Measurements from ENCODE around the gene AMMECR1. TPM values are rescaled to one million over a fixed set of nuclear protein-coding genes. Genes with fewer than 3 reads are reported as not detected.
A peak's percentile ranks its signal among the peaks of the same experiment; 100 is the strongest.

Gene AMMECR1
- total and polyA plus RNA-seq, 2 of the 4 experiments (the other 2 are of a cell fraction) = 7.0 to 11.3 TPM

- Histone ChIP-seq H3K56ac (ENCODE audit: extremely low read depth, insufficient read depth, low read length) (no peak overlapping the region), H3K9me1 (ENCODE audit: insufficient read depth, low read length) (0 out of 2 replicates have a peak, but pooled peaks cover 4% of the 10 kb centered on the region), H4K5ac (ENCODE audit: low read depth, low read length) (no peak overlapping the region), H4K20me1 (ENCODE audit: insufficient read depth, low read length) (0 out of 2 replicates have a peak, but pooled peaks cover 4% of the 10 kb centered on the region), H3K4me3 (ENCODE audit: insufficient read depth, low read depth, low read length) (no peak overlapping the region), H3K36me3 (ENCODE audit: control insufficient read depth, insufficient read depth, low read length) (no peaks in the 10 kb centered on the region), H3K18ac (ENCODE audit: low read depth, low read length) (no peak overlapping the region), H3K9ac (ENCODE audit: low read depth, low read length) (no peak overlapping the region), H2AK9ac (replicated peaks; ENCODE audit: low read depth, low read length, poor library complexity) (no peak overlapping the region), H3K4me1 (ENCODE audit: control insufficient read depth, insufficient read depth, low read length) (no peaks in the 10 kb centered on the region), H3K4ac (ENCODE audit: low read depth, low read length) (no peak overlapping the region), H3K79me1 (ENCODE audit: low read depth in 1 of 2, low read length in 2 of 2) (peaks cover 4 to 7% of the 10 kb centered on the region in 2 experiments; a peak in 2 of 4 replicates), H2BK120ac (ENCODE audit: low read depth, low read length) (no peak overlapping the region), H3K14ac (replicated peaks; ENCODE audit: low read depth, low read length) (no peak overlapping the region), H2BK15ac (ENCODE audit: low read depth, low read length) (no peak overlapping the region), H2AK5ac (ENCODE audit: low read depth, low read length) (no peak overlapping the region), H2AFZ (replicated peaks; ENCODE audit: low read length, poor library complexity) (no peak overlapping the region), H2BK5ac (ENCODE audit: low read depth, low read length, poor library complexity, severe bottlenecking) (no peak overlapping the region), H3K9me3 (ENCODE audit: control insufficient read depth, insufficient read depth, low read length) (no peaks in the 10 kb centered on the region), H2BK20ac (ENCODE audit: low read depth, low read length) (no peak overlapping the region), H3K4me2 (ENCODE audit: low read depth, low read length) (no peak overlapping the region), H4K8ac (ENCODE audit: low read depth in 2 of 2, low read length in 2 of 2) (no peak overlapping the region), H3K27me3 (ENCODE audit: control insufficient read depth, insufficient read depth, low read length) (peaks cover 4% of the 10 kb centered on the region), H4K91ac (ENCODE audit: insufficient read depth, low read depth, low read length) (no peak overlapping the region), H3K23ac (ENCODE audit: low read depth, low read length) (no peak overlapping the region), H3K27ac (ENCODE audit: insufficient read depth, low read length) (no peak overlapping the region)
- POLR2A ChIA-PET (ENCODE audit: unreplicated experiment) = no interaction called here
- TF ChIP-seq SMC3 (IDR thresholded peaks at IDR 0.05; ENCODE audit: low read depth, low read length) (no peak), MAFK (IDR thresholded peaks at IDR 0.05; ENCODE audit: low read depth, low read length) (peak; percentile 96)
- intact Hi-C loops (cut with micrococcal nuclease) (no loop called here), dilution Hi-C loops (cut with HindIII; ENCODE audit: low sequenced_read_pairs, unreplicated experiment) (no loop called here), in situ Hi-C loops (cut with MboI; ENCODE audit: low sequenced_read_pairs) (no loop called here)
- no peak for ATAC-seq (ENCODE audit: low read depth)
- no TSS peak for BruUV-seq (replicated peaks)
- CTCF ChIA-PET = no interaction called here
- no CpG with 5 or more reads among the region's 1 CpG for WGBS, 2 experiments (ENCODE audit: extremely low coverage in 2 of 2, insufficient read length in 1 of 2)
- no peak for DNase-seq
Measured at GRCh38 chrX:110248578-110248977, 69.3 kb downstream of the AMMECR1 start.
